HEK293 (cell line): Measurements from ENCODE around the gene ILK.

Experiments
- CTCF ChIA-PET: fragments of 350-600 bp; formaldehyde crosslinking; extraction: SDS; loops from one replicate; lab custom pipeline; 2021; ENCODE audit warnings: antibody characterized with exemption; lab: Yijun Ruan, JAX
- POLR2A ChIA-PET: fragments of 300-600 bp; formaldehyde crosslinking; extraction: SDS; loops from one replicate; lab custom pipeline; 2020; ENCODE audit warnings: antibody characterized with exemption, inconsistent platforms; lab: Yijun Ruan, JAX
- H3K27ac ChIP-seq: fragments of 200-500 bp; sonication (Bioruptor generic); 2 replicates; pipeline ENCODE4 v1.5.1; 2014; ENCODE audit warnings: low read depth, low read length, control low read depth, inconsistent platforms; ENCODE audit errors: extremely low read depth
- H3K36me3 ChIP-seq, 2 experiments: fragments of 200-500 bp in 1 of 2; sonication (Bioruptor generic) in 1 of 2; 1 replicate in 1 of 2; 2 replicates in 1 of 2; pipeline ENCODE4 v1.5.1; 2014 to 2017; ENCODE audit warnings: inconsistent platforms in 2 of 2, low read length in 2 of 2; ENCODE audit not compliant: control insufficient read depth in 2 of 2, insufficient read depth in 1 of 2
- H3K4me1 ChIP-seq: fragments of 200-500 bp; sonication (Bioruptor generic); 2 replicates; pipeline ENCODE4 v1.5.1; 2014; ENCODE audit warnings: mild to moderate bottlenecking, low read length, inconsistent platforms; ENCODE audit not compliant: control insufficient read depth, insufficient read depth
- H3K4me3 ChIP-seq: 2 replicates; pipeline ENCODE4 v1.5.1; 2011; ENCODE audit warnings: low read depth, mild to moderate bottlenecking, control low read depth, low read length, moderate library complexity
- H3K9me3 ChIP-seq: fragments of 200-500 bp; sonication (Bioruptor generic); 2 replicates; pipeline ENCODE4 v1.5.1; 2014; ENCODE audit warnings: low read depth, low read length, inconsistent platforms; ENCODE audit not compliant: control insufficient read depth, insufficient read depth
- INSM2 ChIP-seq: fragments of 450-650 bp; formaldehyde crosslinking; IDR thresholded peaks from 2 replicates; pipeline ENCODE4 v1.5.1; 2016; ENCODE audit warnings: missing biosample characterization, missing genetic modification characterization
- KLF16 ChIP-seq: fragments of 450-650 bp; formaldehyde crosslinking; IDR thresholded peaks from 2 replicates; pipeline ENCODE4 v1.5.1; 2017; ENCODE audit warnings: missing biosample characterization, missing genetic modification characterization
- MYNN ChIP-seq: fragments of 450-650 bp; formaldehyde crosslinking; IDR thresholded peaks from 2 replicates; pipeline ENCODE4 v1.5.1; 2016; ENCODE audit warnings: missing biosample characterization, missing genetic modification characterization, borderline replicate concordance
- ZBTB20 ChIP-seq: fragments of 450-650 bp; formaldehyde crosslinking; IDR thresholded peaks from 2 replicates; pipeline ENCODE4 v1.5.1; 2016; ENCODE audit warnings: missing biosample characterization, missing genetic modification characterization
- ZBTB21 ChIP-seq: fragments of 450-650 bp; formaldehyde crosslinking; IDR thresholded peaks from 2 replicates; pipeline ENCODE4 v1.5.1; 2017; ENCODE audit warnings: missing biosample characterization, missing genetic modification characterization
- ZEB2 ChIP-seq: fragments of 450-650 bp; formaldehyde crosslinking; IDR thresholded peaks from 2 replicates; pipeline ENCODE4 v1.5.1; 2016; ENCODE audit warnings: missing biosample characterization, missing genetic modification characterization
- ZNF121 ChIP-seq: fragments of 450-650 bp; formaldehyde crosslinking; IDR thresholded peaks from 2 replicates; pipeline ENCODE4 v1.5.1; 2016; ENCODE audit warnings: missing biosample characterization, missing genetic modification characterization
- ZNF138 ChIP-seq: fragments of 450-650 bp; formaldehyde crosslinking; IDR thresholded peaks from 2 replicates; pipeline ENCODE4 v1.5.1; 2016; ENCODE audit warnings: missing biosample characterization, missing genetic modification characterization, borderline replicate concordance
- ZNF140 ChIP-seq: fragments of 450-650 bp; formaldehyde crosslinking; IDR thresholded peaks from 2 replicates; pipeline ENCODE4 v1.5.1; 2016; ENCODE audit warnings: missing biosample characterization, missing genetic modification characterization
- ZNF157 ChIP-seq: fragments of 450-650 bp; formaldehyde crosslinking; IDR thresholded peaks from 2 replicates; pipeline ENCODE4 v1.5.1; 2016; ENCODE audit warnings: missing biosample characterization, missing genetic modification characterization
- ZNF18 ChIP-seq: fragments of 450-650 bp; formaldehyde crosslinking; IDR thresholded peaks from 2 replicates; pipeline ENCODE4 v1.5.1; 2016; ENCODE audit warnings: missing biosample characterization, missing genetic modification characterization
- ZNF354C ChIP-seq: fragments of 450-650 bp; formaldehyde crosslinking; IDR thresholded peaks from 2 replicates; pipeline ENCODE4 v1.5.1; 2016; ENCODE audit warnings: missing biosample characterization, missing genetic modification characterization, low read depth, borderline replicate concordance
- ZNF404 ChIP-seq: fragments of 450-650 bp; formaldehyde crosslinking; IDR thresholded peaks from 2 replicates; pipeline ENCODE4 v1.5.1; 2017; ENCODE audit warnings: missing biosample characterization, missing genetic modification characterization
- ZNF426 ChIP-seq: fragments of 450-650 bp; formaldehyde crosslinking; IDR thresholded peaks from 2 replicates; pipeline ENCODE4 v1.5.1; 2017; ENCODE audit warnings: missing biosample characterization, missing genetic modification characterization, mild to moderate bottlenecking, inconsistent platforms, moderate library complexity
- ZNF701 ChIP-seq: fragments of 450-650 bp; formaldehyde crosslinking; IDR thresholded peaks from 2 replicates; pipeline ENCODE4 v1.5.1; 2016; ENCODE audit warnings: missing biosample characterization, missing genetic modification characterization
- ZSCAN5A ChIP-seq: fragments of 450-650 bp; formaldehyde crosslinking; IDR thresholded peaks from 2 replicates; pipeline ENCODE4 v1.5.1; 2016; ENCODE audit warnings: missing biosample characterization, missing genetic modification characterization
- TF ChIP-seq, protein P1 (sequence below): fragments of 450-650 bp; formaldehyde crosslinking; IDR thresholded peaks from 2 replicates; pipeline ENCODE4 v1.5.1; 2017; ENCODE audit warnings: missing biosample characterization, missing genetic modification characterization
- TF ChIP-seq, protein P2 (sequence below): fragments of 450-650 bp; formaldehyde crosslinking; IDR thresholded peaks from 2 replicates; pipeline ENCODE4 v1.5.1; 2016; ENCODE audit warnings: missing biosample characterization, missing genetic modification characterization
- TF ChIP-seq, protein P3 (sequence below): fragments of 450-650 bp; formaldehyde crosslinking; IDR thresholded peaks from 2 replicates; pipeline ENCODE4 v1.5.1; 2017; ENCODE audit warnings: missing biosample characterization, missing genetic modification characterization
- TF ChIP-seq, protein P4 (sequence below): fragments of 450-650 bp; formaldehyde crosslinking; IDR thresholded peaks from 2 replicates; pipeline ENCODE4 v1.5.1; 2016; ENCODE audit warnings: missing biosample characterization, missing genetic modification characterization, borderline replicate concordance

Gene ILK

DNA sequence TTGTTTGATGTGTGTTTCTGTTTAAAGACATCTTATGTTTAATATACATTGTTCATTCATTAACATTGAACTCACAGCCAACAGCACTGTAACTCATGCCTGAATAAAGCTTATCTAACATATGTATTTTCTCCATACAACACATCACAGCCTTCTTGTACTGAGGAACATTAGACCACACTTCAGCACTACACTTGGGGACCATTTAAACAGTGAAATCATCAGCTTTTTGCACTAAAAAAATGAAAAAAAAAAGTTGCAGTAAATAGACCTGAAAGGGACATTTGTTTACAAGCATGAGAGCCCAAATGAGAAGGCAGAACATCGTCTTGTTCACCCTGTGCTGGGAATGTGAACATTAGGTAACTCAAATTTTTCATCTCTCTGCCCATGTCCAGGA is 31.0 kb downstream of the ILK start:
- Histone ChIP-seq H3K36me3 (peaks cover 0 to 23% of the 10 kb centered on the region in 2 experiments; a peak in 1 of 3 replicates), H3K9me3 (no peaks in the 10 kb centered on the region), H3K4me1 (no peaks in the 10 kb centered on the region), H3K27ac (no peak overlapping the region), H3K4me3 (no peak overlapping the region)
- TF ChIP-seq KLF16 (tag by site-specific recombination) (no peak), MYNN (tag by site-specific recombination) (no peak), ZNF138 (tag by site-specific recombination) (no peak), ZNF701 (tag by site-specific recombination) (no peak), ZBTB21 (tag by site-specific recombination) (no peak), ZNF140 (no peak), ZNF426 (tag by site-specific recombination) (no peak), ZNF18 (no peak), INSM2 (tag by site-specific recombination) (no peak), ZBTB20 (no peak), ZSCAN5A (tag by site-specific recombination) (no peak), ZNF121 (tag by site-specific recombination) (no peak), ZNF157 (tag by site-specific recombination) (no peak), ZNF354C (tag by site-specific recombination) (no peak), ZNF404 (tag by site-specific recombination) (no peak), ZEB2 (tag by site-specific recombination) (no peak)
- TF ChIP-seq, protein P1, sequence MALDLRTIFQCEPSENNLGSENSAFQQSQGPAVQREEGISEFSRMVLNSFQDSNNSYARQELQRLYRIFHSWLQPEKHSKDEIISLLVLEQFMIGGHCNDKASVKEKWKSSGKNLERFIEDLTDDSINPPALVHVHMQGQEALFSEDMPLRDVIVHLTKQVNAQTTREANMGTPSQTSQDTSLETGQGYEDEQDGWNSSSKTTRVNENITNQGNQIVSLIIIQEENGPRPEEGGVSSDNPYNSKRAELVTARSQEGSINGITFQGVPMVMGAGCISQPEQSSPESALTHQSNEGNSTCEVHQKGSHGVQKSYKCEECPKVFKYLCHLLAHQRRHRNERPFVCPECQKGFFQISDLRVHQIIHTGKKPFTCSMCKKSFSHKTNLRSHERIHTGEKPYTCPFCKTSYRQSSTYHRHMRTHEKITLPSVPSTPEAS: no peak
- TF ChIP-seq, protein P2, sequence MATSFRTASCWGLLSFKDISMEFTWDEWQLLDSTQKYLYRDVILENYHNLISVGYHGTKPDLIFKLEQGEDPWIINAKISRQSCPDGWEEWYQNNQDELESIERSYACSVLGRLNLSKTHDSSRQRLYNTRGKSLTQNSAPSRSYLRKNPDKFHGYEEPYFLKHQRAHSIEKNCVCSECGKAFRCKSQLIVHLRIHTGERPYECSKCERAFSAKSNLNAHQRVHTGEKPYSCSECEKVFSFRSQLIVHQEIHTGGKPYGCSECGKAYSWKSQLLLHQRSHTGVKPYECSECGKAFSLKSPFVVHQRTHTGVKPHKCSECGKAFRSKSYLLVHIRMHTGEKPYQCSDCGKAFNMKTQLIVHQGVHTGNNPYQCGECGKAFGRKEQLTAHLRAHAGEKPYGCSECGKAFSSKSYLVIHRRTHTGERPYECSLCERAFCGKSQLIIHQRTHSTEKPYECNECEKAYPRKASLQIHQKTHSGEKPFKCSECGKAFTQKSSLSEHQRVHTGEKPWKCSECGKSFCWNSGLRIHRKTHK (tag by site-specific recombination): no peak
- TF ChIP-seq, protein P3, sequence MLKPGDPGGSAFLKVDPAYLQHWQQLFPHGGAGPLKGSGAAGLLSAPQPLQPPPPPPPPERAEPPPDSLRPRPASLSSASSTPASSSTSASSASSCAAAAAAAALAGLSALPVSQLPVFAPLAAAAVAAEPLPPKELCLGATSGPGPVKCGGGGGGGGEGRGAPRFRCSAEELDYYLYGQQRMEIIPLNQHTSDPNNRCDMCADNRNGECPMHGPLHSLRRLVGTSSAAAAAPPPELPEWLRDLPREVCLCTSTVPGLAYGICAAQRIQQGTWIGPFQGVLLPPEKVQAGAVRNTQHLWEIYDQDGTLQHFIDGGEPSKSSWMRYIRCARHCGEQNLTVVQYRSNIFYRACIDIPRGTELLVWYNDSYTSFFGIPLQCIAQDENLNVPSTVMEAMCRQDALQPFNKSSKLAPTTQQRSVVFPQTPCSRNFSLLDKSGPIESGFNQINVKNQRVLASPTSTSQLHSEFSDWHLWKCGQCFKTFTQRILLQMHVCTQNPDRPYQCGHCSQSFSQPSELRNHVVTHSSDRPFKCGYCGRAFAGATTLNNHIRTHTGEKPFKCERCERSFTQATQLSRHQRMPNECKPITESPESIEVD (tag by site-specific recombination): no peak
- TF ChIP-seq, protein P4, sequence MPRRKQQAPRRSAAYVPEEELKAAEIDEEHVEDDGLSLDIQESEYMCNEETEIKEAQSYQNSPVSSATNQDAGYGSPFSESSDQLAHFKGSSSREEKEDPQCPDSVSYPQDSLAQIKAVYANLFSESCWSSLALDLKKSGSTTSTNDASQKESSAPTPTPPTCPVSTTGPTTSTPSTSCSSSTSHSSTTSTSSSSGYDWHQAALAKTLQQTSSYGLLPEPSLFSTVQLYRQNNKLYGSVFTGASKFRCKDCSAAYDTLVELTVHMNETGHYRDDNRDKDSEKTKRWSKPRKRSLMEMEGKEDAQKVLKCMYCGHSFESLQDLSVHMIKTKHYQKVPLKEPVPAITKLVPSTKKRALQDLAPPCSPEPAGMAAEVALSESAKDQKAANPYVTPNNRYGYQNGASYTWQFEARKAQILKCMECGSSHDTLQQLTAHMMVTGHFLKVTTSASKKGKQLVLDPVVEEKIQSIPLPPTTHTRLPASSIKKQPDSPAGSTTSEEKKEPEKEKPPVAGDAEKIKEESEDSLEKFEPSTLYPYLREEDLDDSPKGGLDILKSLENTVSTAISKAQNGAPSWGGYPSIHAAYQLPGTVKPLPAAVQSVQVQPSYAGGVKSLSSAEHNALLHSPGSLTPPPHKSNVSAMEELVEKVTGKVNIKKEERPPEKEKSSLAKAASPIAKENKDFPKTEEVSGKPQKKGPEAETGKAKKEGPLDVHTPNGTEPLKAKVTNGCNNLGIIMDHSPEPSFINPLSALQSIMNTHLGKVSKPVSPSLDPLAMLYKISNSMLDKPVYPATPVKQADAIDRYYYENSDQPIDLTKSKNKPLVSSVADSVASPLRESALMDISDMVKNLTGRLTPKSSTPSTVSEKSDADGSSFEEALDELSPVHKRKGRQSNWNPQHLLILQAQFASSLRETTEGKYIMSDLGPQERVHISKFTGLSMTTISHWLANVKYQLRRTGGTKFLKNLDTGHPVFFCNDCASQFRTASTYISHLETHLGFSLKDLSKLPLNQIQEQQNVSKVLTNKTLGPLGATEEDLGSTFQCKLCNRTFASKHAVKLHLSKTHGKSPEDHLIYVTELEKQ (tag by site-specific recombination): no peak
- ChIA-PET POLR2A (no interaction called here), CTCF (no interaction called here)
